Lung (tissue), 12 donors: ENCODE data around the gene ZNF473. TPM values are rescaled to one million over a fixed set of nuclear protein-coding genes. Genes with fewer than 3 reads are reported as not detected.

Experiments
- ATAC-seq: fragments of 200-7000 bp; cut with Tn5 transposase; one replicate; pipeline ENCODE4 v1.9.1; 2020; ENCODE audit warnings: moderate number of reproducible peaks; ENCODE audit not compliant: insufficient read depth, low FRiP score
- DNase-seq, 3 donors: peaks; one replicate each; pipeline ENCODE4 v3.0.0-alpha.2; 2013 to 2017
- H3K27ac ChIP-seq, 2 donors: one replicate each; pipeline ENCODE4 v1.5.1; 2013; ENCODE audit warnings: mild to moderate bottlenecking in 2 of 2, moderate library complexity in 2 of 2, control low read depth in 1 of 2, inconsistent platforms in 1 of 2, low read depth in 1 of 2, low read length in 1 of 2
- H3K27me3 ChIP-seq, 3 donors: one replicate each; pipeline ENCODE4 v1.5.1; 2013; ENCODE audit warnings: low read length in 2 of 3; ENCODE audit not compliant: control insufficient read depth in 3 of 3, insufficient read depth in 3 of 3
- H3K36me3 ChIP-seq, 4 donors: one replicate each; pipeline ENCODE4 v1.5.1; 2013; ENCODE audit warnings: low read length in 4 of 4, mild to moderate bottlenecking in 1 of 4, moderate library complexity in 1 of 4; ENCODE audit not compliant: control insufficient read depth in 4 of 4, insufficient read depth in 4 of 4
- H3K4me1 ChIP-seq, 5 donors: one replicate each; pipeline ENCODE4 v1.5.1; 2013; ENCODE audit warnings: low read length in 5 of 5, mild to moderate bottlenecking in 2 of 5, moderate library complexity in 1 of 5; ENCODE audit not compliant: control insufficient read depth in 5 of 5, insufficient read depth in 5 of 5
- H3K4me3 ChIP-seq: one replicate; pipeline ENCODE4 v1.5.1; 2013; ENCODE audit warnings: mild to moderate bottlenecking, control low read depth, moderate library complexity
- H3K9ac ChIP-seq, 2 donors: one replicate each; pipeline ENCODE4 v1.5.1; 2013; ENCODE audit warnings: low read length in 2 of 2, control low read depth in 1 of 2; ENCODE audit not compliant: insufficient read depth in 1 of 2
- H3K9me3 ChIP-seq, 4 donors: one replicate each; pipeline ENCODE4 v1.5.1; 2013; ENCODE audit warnings: low read length in 3 of 4, mild to moderate bottlenecking in 1 of 4, moderate library complexity in 1 of 4; ENCODE audit not compliant: control insufficient read depth in 4 of 4, insufficient read depth in 3 of 4
- CTCF ChIP-seq: IDR thresholded peaks from 2 replicates; pipeline ENCODE4 v1.5.1; 2012; ENCODE audit warnings: mild to moderate bottlenecking; ENCODE audit errors: control extremely low read depth, extremely low read depth
- WGBS, 2 donors: extraction: QIAGEN DNeasy Blood & Tissue Kit; methylation state at CpG; one replicate each; pipeline ENCODE4 v1.1.7; 2013; 5-methylcytosine and 5-hydroxymethylcytosine counted together
- polyA plus RNA-seq, 2 donors: library from polyadenylated mRNA; stranded (reverse); fragments of 200-250 nt; gene quantifications; one replicate each; pipeline ENCODE4 v1.2.1, GENCODE V29; 2013
- total RNA-seq, 2 donors: library from RNA; depleted of rRNA in 1 of 2; stranded (reverse); fragments of >200 nt in 1 of 2; gene quantifications; one replicate each; pipeline ENCODE4 v1.2.1, GENCODE V29; 2014 to 2021
- donor health status: control.
- donor health status: control.
- donor health status: Bipolar disorder and iron deficiency.
- donor health status: healthy.
- donor health status: DM: yes; HTN: yes; CAD: no.

Gene ZNF473
- total and polyA plus RNA-seq, 4 donors: 2.8 to 10.4 (median 6.6) TPM

DNA sequence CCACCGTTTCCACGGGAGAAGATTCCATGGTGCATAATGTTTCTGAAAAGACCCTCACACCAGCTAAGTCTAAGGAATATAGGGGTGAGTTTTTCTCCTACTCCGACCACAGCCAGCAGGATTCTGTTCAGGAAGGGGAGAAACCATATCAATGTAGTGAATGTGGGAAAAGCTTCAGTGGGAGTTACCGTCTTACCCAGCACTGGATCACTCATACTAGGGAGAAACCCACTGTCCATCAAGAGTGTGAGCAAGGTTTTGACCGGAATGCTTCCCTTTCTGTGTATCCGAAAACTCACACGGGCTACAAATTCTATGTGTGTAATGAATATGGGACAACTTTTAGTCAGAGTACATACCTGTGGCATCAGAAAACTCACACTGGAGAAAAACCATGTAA is 19.1 kb downstream of the ZNF473 start:
- H3K9ac ChIP-seq: no peak overlapping the region
- no peak for DNase-seq
- H3K27me3 ChIP-seq: no peaks in the 10 kb centered on the region
- peaks cover 15 to 58% (median 30%) of the 10 kb centered on the region in 4 donors for H3K9me3 ChIP-seq
- H3K36me3 ChIP-seq: peaks cover 56 to 66% (median 62%) of the 10 kb centered on the region in 4 donors
- no peak overlapping the region for H3K4me3 ChIP-seq
- no peak for ATAC-seq
- H3K27ac ChIP-seq: no peak overlapping the region
- H3K4me1 ChIP-seq: peaks cover 0 to 15% (median under 1%) of the 10 kb centered on the region in 5 donors
- TF ChIP-seq CTCF: no peak
- 98 to 99% methylated on average over 7 of the region's 7 CpGs for WGBS, 2 donors

- 67 to 81% methylated on average over 14 of the region's 14 CpGs for WGBS, 2 donors
- ATAC-seq (no peak), DNase-seq (peak; percentile 69 to 83 (median 78))
- TF ChIP-seq CTCF: peak; percentile 57
- H3K9me3 ChIP-seq: peaks cover 15 to 53% (median 30%) of the 10 kb centered on the region in 4 donors
- H3K4me3 ChIP-seq: no peak overlapping the region
- no peak overlapping the region for H3K27ac ChIP-seq
- no peak overlapping the region for H3K9ac ChIP-seq
- H3K36me3 ChIP-seq: peaks cover 38 to 50% (median 45%) of the 10 kb centered on the region in 4 donors
- peaks cover 0 to 22% (median 4%) of the 10 kb centered on the region in 5 donors for H3K4me1 ChIP-seq
- H3K27me3 ChIP-seq: no peaks in the 10 kb centered on the region
Measured at GRCh38 chr19:50046649-50047503, 21.1 kb downstream of the ZNF473 start.

DNA sequence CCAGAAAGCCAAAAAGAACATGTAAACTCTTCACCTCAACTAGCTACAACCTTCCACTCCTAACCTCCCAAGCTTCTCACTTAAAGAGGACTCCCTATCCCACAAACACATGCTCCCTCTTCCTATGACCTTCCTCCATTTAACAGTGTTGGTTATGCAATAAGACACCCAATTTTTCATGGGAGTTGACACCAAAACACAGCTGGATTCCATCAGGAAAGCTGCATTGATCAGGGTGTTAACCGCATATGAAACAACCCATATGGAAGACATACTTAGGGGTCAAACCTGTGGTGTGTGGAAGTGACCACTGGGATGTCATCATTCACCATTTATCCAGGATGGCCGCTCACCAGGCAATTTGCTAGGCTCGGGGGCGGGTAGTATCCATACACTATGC is 21.9 kb downstream of the ZNF473 start:
- ATAC-seq: no peak
- H3K27ac ChIP-seq: no peak overlapping the region
- peaks cover 30 to 43% (median 37%) of the 10 kb centered on the region in 4 donors for H3K36me3 ChIP-seq

More for the DNA sequence above, 21.9 kb downstream of the ZNF473 start:
- no peak overlapping the region for H3K4me3 ChIP-seq
- TF ChIP-seq CTCF: no peak
- no peak overlapping the region for H3K9ac ChIP-seq
- peaks cover 15 to 46% (median 30%) of the 10 kb centered on the region in 4 donors for H3K9me3 ChIP-seq
- H3K27me3 ChIP-seq: no peaks in the 10 kb centered on the region
- DNase-seq: peak; percentile 26 to 70 (median 69)
- WGBS, 2 donors: 82 to 87% methylated on average over 4 of the region's 4 CpGs
- peaks cover 0 to 22% (median 4%) of the 10 kb centered on the region in 5 donors for H3K4me1 ChIP-seq
